DOHH2 (cell line): ENCODE data around the gene ZNF81.

ENCODE experiments used
- CTCF ChIP-seq: fragments of 200-600 bp; sonication (generic); IDR thresholded peaks from one replicate; pipeline ENCODE4 v1.5.1; 2014; ENCODE audit warnings: antibody characterized with exemption, mild to moderate bottlenecking, low read depth, low read length; ENCODE audit not compliant: poor library complexity, severe bottlenecking
- EZH2phosphoT487 ChIP-seq: fragments of 200-600 bp; sonication (generic); IDR thresholded peaks from 2 replicates; pipeline ENCODE4 v1.6.1; 2017; ENCODE audit warnings: borderline replicate concordance, mild to moderate bottlenecking, antibody characterized with exemption, low read length, moderate library complexity, mixed read lengths

GRCh38 chrX:47902161-47902560 is 65.5 kb downstream of the ZNF81 start:
- TF ChIP-seq CTCF, result no peak
- TF ChIP-seq EZH2phosphoT487, result no peak
